PC-9 (cell line): ENCODE data around the gene RDH8.

Source experiments
- EZH2 ChIP-seq: fragments of 200-600 bp; sonication (generic); IDR thresholded peaks from 2 replicates; pipeline ENCODE4 v1.8.0; 2017; ENCODE audit warnings: antibody characterized with exemption, low read depth
- TF ChIP-seq, protein P1 (sequence below): fragments of 200-600 bp; sonication (generic); conservative IDR thresholded peaks from 2 replicates; pipeline ENCODE4 v1.6.1; 2017; ENCODE audit warnings: mixed run types, antibody characterized with exemption, mild to moderate bottlenecking, moderate library complexity

DNA sequence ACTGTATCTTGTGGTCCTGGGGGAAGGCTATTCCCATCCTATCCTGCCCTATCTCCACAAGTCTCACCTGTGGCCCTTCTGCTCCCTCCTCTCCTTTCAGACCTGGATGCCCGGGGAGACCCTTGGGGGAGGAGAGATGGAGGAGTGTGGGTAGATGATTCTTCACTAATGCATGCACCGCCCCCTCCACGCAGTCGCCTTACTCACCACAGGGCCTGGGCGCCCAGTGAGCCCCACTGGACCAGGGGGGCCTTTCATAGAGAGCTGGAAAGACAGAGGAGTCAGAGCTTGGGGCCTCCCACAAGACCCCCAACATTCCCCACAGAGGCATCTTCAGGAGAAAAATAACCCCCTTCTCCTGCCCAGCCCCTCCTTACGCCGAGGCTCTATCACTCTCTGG lies 17.3 kb upstream of the RDH8 start:
- TF ChIP-seq, protein P1, sequence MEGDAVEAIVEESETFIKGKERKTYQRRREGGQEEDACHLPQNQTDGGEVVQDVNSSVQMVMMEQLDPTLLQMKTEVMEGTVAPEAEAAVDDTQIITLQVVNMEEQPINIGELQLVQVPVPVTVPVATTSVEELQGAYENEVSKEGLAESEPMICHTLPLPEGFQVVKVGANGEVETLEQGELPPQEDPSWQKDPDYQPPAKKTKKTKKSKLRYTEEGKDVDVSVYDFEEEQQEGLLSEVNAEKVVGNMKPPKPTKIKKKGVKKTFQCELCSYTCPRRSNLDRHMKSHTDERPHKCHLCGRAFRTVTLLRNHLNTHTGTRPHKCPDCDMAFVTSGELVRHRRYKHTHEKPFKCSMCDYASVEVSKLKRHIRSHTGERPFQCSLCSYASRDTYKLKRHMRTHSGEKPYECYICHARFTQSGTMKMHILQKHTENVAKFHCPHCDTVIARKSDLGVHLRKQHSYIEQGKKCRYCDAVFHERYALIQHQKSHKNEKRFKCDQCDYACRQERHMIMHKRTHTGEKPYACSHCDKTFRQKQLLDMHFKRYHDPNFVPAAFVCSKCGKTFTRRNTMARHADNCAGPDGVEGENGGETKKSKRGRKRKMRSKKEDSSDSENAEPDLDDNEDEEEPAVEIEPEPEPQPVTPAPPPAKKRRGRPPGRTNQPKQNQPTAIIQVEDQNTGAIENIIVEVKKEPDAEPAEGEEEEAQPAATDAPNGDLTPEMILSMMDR = no peak
- no peak for TF ChIP-seq EZH2
